Activated gamma-delta T cell (primary cell): ENCODE results near the gene MMUT.
"Not testable (repeated sequence)": the region's sequence is repeated elsewhere in the genome, so short reads cannot be mapped to it uniquely, and the experiment has no call there.

ENCODE experiments used
- DNase-seq: peaks from one replicate; lab custom pipeline; 2025; lab: John Stamatoyannopoulos, UW

Gene MMUT

GRCh38 chr6:49423817-49424216 is 39.2 kb downstream of the MMUT start:
- DNase-seq = no peak

GRCh38 chr6:49416195-49416594 is 46.9 kb downstream of the MMUT start:
- no peak for DNase-seq

- DNase-seq = no peak
Observed at GRCh38 chr6:49415358-49415757, 47.7 kb downstream of the MMUT start.

GRCh38 chr6:49410564-49410963 is 52.5 kb downstream of the MMUT start:
- DNase-seq = no peak

- no peak for DNase-seq
Observed at GRCh38 chr6:49409951-49410542, 53.0 kb downstream of the MMUT start.

GRCh38 chr6:49406250-49406970 is 56.6 kb downstream of the MMUT start:
- no peak for DNase-seq

- no peak for DNase-seq
Observed at GRCh38 chr6:49401063-49401462, 62.0 kb downstream of the MMUT start.

GRCh38 chr6:49386667-49387508 is 76.2 kb downstream of the MMUT start:
- DNase-seq = not testable (repeated sequence)

GRCh38 chr6:49384904-49385303 is 78.1 kb downstream of the MMUT start:
- no peak for DNase-seq
